Choroid plexus epithelial cell (primary cell): ENCODE data around the gene TDP2.

Experiments used
- DNase-seq: peaks from one replicate; pipeline ENCODE4 v3.0.0-alpha.2; 2010; ENCODE audit warnings: low read depth
- H3K4me3 ChIP-seq: 2 replicates; pipeline ENCODE4 v1.5.1; 2011; ENCODE audit warnings: low read depth, mild to moderate bottlenecking, control low read depth, low read length, moderate library complexity
- CTCF ChIP-seq: conservative IDR thresholded peaks from 2 replicates; pipeline ENCODE4 v1.5.1; 2011; ENCODE audit warnings: low read depth, mild to moderate bottlenecking, control low read depth, inconsistent platforms, low read length, moderate library complexity

TDP2 gene

GRCh38 chr6:24666641-24667377, at the start of gene TDP2, which contains the start of gene ACOT13:
TDP2 (minus strand) TSS chr6:24666899; CDS start chr6:24666862, 37 bp downstream.
ACOT13 (plus strand) TSS chr6:24667077; CDS start chr6:24667264, 187 bp downstream.
- peak; percentile 58 for TF ChIP-seq CTCF
- peak within 1 kb of the TSS; percentile 100 for H3K4me3 ChIP-seq
- DNase-seq = peak; percentile 98

- TF ChIP-seq CTCF = peak; percentile 6
- no peak overlapping the region for H3K4me3 ChIP-seq
- DNase-seq = no peak
Measured at GRCh38 chr6:24710519-24711303, 44.0 kb upstream of the TDP2 start.

- DNase-seq = no peak
- H3K4me3 ChIP-seq = no peak overlapping the region
- TF ChIP-seq CTCF = no peak
Measured at GRCh38 chr6:24709014-24709711, 42.5 kb upstream of the TDP2 start.

GRCh38 chr6:24708612-24709011, 41.9 kb upstream of the TDP2 start:
- H3K4me3 ChIP-seq = no peak overlapping the region
- no peak for TF ChIP-seq CTCF
- DNase-seq = no peak

- no peak for TF ChIP-seq CTCF
- no peak for DNase-seq
- no peak overlapping the region for H3K4me3 ChIP-seq
Measured at GRCh38 chr6:24704468-24704867, 37.8 kb upstream of the TDP2 start.

- H3K4me3 ChIP-seq = no peak overlapping the region
- no peak for TF ChIP-seq CTCF
- DNase-seq = no peak
Measured at GRCh38 chr6:24702720-24703282, 36.1 kb upstream of the TDP2 start.
